HG03066 (cell line): ENCODE data around the gene DFFA.
"Not testable (repeated sequence)": the region's sequence is repeated elsewhere in the genome, so short reads cannot be mapped to it uniquely, and the experiment has no call there.

ENCODE experiments used
- ATAC-seq: cut with Tn5 transposase; IDR thresholded peaks from one replicate; pipeline ENCODE4 v1.9.1; 2021; ENCODE audit warnings: low read depth; ENCODE audit not compliant: unreplicated experiment

DFFA gene

DNA sequence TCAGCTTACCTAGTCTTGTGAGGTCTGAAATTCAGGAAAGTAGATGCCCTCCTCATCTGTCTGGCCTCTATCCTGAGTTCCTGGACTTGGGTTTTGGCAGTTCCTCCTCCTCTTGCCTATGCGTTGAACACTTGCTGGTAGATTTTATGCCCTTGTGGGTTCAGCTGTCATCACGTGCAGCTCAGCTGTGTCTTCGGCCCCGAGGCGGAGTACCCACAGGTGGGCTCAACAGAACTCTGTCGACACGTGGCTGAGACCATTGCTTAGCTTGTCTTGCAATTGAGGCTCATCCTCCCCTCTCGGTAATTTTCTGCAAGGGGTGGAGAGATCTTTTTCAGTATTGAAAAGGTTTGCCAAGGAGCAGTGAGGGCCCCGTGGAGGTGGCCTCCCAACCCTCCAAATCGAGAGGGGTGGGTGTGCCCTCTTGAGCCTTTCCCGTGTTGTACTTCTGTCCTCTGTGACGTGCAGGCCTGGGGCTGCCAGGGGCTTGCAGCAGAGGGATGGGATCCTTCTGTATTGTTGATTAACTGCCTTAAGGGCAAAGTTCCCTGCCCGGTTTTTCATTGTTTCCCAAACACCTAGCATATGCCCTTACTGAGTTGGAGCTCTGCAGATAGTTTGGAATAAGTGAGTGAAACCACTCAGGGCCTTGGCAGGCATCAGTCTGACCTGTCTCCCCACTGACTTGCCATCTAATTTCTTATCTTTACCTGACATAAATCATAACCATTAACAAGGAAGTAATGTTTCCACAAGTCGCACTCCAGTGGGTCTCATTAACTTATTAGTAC lies 39.2 kb downstream of the DFFA start:
- no peak for ATAC-seq

DNA sequence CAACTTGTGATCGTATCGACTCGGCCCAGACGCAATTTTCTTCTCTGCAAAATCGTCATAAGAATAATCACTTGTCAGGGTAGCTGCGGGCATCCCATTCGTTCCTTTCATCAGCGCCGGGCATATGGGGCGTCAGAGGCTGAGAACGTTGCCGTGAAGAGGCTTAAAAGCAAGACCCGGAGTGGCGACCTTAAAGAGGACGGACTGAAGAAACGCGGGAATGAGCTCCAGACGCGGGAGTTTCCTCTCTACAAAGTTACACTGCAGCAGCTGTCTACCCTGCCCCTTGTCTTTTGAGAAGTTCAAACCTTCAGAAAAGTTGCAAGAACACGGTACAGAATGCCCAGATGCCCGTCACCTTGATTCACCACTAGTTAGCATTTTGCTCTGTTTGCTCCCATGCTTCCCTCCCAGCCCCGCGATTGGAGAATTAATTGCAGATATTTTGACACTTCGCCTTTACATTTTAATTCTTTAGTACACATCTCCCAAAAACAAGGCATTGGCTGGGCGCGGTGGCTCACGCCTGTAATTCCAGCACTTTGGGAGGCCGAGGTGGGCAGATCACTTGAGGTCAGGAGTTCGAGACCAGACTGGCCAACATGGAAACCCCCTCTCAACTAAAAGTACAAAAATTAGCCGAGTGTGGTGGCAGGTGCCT lies 41.1 kb downstream of the DFFA start:
- no peak for ATAC-seq

DNA sequence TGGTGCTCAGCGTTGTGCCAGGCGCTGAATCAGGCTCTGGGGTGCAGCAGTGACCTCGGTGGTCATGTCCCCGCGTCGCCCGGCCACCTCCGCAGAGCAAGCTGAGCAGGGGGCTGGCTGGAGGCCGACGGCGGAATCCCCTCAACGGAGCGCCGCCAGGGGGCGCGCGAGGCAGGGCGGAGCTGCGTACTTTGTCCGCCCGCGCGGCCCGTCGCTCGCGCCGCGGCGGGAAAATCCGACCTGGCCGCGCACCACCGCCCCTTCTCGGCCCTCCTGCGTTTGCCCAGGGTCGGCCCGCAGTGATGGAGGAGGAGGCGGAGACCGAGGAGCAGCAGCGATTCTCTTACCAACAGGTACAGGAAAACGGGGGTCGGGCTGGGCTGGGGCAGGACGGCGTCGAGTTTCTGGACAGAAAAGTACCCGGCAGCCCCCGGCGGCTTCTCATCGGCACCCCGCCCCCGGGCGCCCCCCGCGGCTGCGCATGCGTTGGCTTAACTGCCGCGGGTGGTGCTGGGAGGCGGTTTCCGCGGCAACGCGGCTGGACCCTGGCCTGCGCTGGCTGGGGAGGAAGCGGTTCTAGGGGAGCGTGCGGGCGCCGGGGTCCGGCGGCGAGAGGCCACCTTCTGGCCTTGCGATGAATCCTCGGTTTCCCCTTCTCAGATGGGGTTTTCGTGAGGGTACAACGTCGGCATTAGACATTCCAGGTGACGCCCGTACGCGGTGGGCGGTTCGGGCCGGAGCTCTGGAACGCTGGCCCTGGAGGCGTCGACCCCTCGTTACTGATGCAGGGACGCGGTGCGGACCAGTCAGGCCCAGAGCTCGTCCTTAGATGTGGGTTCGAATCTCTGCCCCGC lies 41.9 kb downstream of the DFFA start, which contains the start of gene CENPS:
TSS of gene CENPS (plus strand) at position 218 of the 854 bp plus-strand sequence. CDS start at position 303, 85 bp downstream.
- peak; percentile 83 for ATAC-seq

DNA sequence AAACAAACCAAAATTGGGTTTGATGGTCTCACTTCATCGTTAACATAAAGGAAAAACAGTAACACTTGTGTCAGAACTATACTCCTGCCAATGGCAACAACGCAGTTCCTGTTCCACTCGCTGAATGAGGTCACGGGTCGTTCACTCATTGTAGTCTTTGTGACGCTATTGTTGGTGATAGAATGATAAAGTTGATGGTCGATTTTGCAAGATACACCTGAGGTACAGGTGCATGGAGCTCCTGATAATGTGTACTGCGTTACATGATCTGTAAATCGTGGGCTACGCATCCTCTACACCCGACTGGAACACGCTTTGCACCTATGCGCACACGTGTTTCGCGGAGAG lies 42.5 kb downstream of the DFFA start:
- no peak for ATAC-seq

DNA sequence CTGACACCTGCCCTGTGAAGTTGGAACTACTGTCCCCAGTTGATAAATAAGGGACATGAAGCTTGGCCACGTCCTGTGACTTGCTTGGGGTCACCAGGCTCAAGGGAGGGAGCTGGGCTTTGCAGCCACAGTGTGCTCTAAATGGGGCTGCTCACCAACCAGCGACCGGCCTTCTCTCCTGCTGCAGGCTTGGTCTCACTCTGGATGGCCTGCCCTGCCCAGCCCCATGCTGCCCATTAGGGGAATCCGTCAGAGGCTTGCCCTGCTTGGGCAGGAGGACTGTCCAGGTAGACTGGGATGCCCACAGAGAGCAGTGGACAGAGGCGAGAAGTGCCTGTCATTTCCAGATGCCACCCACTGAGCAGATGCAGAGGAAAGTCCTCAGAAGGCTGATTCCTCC lies 43.3 kb downstream of the DFFA start:
- no peak for ATAC-seq

DNA sequence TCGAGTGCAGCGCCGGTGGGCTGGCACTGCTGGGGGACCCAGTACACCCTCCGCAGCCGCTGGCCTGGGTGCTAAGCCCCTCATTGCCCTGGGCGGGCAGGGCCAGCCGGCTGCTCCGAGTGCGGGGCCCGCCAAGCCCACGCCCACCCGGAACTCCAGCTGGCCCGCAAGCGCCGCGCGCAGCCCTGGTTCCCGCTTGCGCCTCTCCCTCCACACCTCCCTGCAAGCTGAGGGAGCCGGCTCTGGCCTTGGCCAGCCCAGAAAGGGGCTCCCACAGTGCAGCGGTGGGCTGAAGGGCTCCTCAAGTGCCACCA lies 45.8 kb downstream of the DFFA start:
- not testable (repeated sequence) for ATAC-seq

DNA sequence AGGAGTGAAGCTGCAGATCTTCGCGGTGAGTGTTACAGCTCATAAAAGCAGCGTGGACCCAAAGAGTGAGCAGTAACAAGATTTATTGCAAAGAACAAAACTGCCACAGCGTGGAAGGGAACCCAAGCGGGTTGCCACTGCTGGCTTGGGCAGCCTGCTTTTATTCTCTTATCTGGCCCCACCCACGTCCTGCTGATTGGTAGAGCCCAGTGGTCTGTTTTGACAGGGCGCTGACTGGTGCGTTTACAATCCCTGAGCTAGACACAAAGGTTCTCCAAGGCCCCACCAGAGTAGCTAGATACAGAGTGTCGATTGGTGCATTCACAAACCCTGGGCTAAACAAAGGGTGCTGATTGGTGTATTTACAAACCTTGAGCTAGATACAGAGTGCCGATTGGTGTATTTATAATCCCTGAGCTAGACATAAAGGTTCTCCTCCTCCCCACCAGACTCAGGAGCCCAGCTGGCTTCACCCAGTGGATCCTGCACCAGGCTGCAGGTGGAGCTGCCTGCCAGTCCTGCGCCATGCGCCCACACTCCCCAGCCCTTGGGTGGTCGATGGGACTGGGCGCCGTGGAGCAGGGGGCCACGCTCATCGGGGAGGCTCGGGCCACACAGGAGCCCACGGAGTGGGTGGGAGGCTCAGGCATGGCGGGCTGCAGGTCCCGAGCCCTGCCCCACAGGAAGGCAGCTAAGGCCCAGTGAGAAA lies 46.3 kb downstream of the DFFA start:
- ATAC-seq = not testable (repeated sequence)

DNA sequence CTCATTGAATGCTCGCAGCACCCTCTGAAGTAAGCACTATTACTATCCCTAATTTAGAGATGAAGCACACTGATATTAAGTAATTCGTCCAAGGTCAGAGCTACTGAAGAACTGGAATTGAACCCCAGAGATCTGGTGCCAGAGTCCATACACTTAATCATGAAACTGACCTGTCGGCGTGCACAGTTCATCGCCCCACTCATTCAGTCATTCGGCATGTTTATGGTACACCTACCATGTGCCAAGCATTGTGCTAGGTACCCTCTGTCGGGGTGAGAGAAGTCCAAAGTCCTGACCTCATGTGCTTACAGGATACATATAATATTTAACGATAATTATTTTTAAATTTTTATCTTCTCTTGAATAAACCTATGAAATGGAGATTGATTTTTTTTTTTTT lies 47.7 kb downstream of the DFFA start:
- no peak for ATAC-seq

DNA sequence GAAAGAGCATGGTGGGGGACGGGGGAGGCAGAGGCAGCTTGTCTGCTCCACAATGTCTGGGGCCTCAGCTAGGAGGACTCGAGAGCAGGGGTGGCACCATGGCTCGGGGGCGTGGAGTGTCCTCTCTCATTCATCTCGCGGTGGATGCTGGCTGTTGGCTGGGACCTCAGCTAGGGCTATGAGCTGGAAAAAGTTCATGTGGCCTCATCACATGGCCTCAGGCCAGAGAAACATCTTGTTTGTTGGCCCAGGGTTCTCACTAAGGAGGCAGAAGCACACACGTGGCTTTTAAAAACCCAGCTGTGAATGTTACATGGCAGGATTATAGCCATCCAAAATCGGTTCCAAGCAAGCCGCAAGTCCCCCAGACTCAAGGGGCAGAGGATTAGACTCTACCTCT lies 48.3 kb downstream of the DFFA start:
- no peak for ATAC-seq

DNA sequence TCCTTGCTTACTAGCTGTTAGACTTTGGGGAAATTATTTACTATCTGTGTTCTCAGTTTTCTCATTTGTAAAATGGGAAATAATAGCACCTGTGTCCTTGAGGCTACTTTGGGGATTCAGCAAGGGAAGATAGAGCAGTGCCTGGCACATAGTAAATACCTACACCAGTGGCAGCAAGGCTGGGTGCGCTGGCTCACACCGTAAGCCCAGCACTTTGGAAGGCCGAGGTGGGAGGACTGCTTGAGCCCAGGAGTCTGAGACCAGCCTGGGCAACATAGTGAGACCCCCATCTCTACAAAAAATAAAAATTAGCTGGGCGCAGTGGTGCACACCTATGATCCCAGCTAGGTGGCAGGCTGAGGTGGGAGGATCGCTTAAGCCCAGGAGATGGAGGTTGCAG lies 50.7 kb downstream of the DFFA start:
- no peak for ATAC-seq

DNA sequence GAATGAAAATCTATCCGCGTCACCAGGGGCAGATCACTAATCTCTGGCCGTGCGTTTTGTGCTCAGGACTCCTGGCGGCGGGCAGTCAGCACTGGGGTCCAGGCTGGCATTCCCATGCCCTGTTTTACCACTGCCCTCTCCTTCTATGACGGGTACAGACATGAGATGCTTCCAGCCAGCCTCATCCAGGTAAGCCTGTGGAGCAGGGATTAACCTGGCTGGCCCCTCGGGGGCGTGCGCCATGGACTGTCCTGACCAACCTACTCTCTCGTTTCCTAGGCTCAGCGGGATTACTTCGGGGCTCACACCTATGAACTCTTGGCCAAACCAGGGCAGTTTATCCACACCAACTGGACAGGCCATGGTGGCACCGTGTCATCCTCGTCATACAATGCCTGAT lies 53.0 kb downstream of the DFFA start:
- no peak for ATAC-seq

DNA sequence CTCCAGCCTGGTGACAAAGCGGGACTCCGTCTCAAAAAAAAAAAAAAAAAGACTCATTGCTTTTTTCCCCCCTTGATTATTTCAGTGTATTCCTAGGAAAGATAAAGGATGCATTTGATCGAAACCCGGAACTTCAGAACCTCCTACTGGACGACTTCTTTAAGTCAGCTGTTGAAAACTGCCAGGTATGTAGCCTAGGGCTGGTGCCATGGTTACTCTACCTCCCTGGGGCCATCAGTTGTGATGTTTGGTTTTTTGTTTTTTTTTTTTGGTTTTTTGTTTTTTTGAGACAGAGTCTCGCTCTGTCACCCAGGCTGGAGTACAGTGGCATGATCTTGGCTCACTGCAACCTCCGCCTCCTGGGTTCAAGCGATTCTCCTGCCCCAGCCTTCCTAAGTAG lies 53.6 kb downstream of the DFFA start:
- not testable (repeated sequence) for ATAC-seq

DNA sequence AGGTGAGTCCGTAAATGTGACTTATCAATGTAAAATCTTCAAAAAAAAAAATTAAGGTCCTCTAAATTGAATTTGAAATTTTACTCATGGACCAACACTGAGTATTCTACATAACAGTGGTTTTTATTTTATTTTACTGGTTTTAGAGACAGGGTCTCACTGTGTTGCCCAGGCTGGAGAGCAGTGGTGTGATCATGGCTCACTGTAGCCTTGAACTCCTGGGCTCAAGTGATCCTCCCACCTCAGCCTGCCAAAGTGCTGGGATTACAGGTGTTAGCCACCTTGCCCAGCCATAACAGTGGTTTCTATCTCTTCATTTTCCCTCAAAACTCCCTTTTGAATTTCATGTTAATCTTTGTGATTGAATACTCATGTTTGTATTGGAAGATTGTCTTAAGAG lies 56.4 kb downstream of the DFFA start:
- ATAC-seq = not testable (repeated sequence)

DNA sequence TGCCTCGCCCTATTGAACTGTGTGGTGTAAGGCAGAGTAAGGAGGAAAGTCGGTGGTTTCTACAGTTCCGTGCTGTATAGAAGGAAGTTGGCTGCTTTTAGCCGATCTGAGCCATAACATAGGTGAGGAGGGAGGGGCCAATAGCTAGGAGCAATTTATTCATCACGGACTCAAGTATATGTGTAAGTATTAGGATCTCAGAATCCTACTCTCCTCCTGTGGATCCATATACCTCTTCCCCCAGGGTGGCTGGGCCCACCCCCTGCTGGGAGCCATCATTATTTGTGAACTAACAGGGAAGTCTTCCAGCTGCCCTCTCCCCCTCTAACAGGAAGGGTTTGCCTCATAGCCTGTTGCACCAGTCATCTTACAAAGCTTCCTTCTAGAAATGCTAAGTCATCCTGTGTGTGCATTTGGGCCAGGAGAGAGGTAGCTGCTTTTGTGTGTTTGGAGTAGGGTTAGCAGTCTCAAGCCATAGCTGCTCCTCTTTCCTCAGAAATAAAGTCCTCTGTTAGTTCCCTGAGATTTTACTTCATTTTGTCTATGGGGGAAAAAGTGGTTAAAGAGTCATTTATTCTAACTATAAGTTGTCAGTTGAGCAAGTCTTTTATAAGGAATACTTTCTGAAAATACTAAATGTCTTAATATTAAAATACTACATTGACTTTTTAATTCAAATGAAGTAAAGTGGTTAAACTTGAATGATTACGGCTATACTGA lies 57.0 kb downstream of the DFFA start:
- no peak for ATAC-seq

DNA sequence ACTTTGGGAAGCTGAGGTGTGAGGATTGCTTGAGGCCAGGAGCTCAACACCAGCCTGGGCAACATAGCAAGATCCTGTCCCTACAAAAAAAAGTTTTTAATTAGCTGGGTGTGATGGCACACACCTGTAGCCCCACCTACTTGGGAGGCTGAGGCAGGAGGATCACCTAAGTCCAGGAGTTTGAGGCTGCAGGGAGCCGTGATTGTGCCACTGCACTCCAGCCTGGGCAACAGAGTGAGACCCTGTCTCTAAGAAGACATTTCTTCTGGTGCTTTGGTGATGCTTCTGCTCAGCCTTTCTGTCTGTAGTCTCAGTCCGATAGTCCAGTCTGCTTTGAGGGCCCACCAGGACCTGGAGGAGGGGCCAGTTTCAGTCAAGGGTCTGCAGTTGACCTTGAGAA lies 65.1 kb downstream of the DFFA start:
- ATAC-seq = no peak
